ENCODE results near the gene SLFNL1. TPM values are rescaled to one million over a fixed set of nuclear protein-coding genes. Genes with fewer than 3 reads are reported as not detected.

SLFNL1 gene
- total and polyA plus RNA-seq, 2 experiments from 2014 or later: 0.14 to 0.29 TPM

GRCh38 chr1:41015897-41016470, 5.5 kb downstream of the SLFNL1 start (continued):
- TF ChIP-seq EZH2 (IDR thresholded peaks at IDR 0.05; ENCODE audit: low read depth, unreplicated experiment) (no peak), CREB1 (CRISPR knock-in tag; IDR thresholded peaks at IDR 0.05; ENCODE audit: low read depth) (no peak)

GRCh38 chr1:41015281-41015896, 6.1 kb downstream of the SLFNL1 start:
- DNase-seq (ENCODE audit: low spot score) (no peak), ATAC-seq (no peak)
- Histone ChIP-seq H3K27me3 (ENCODE audit: insufficient read depth) (no peaks in the 10 kb centered on the region), H2AFZ (no peak overlapping the region), H3K36me3 (ENCODE audit: insufficient read depth) (peaks cover 11% of the 10 kb centered on the region; the same call in 1 of the 2 replicates), H3K4me2 (no peak overlapping the region), H3K27ac (ENCODE audit: low read depth) (no peak overlapping the region), H3K4me3 (no peak overlapping the region), H3K79me2 (replicated peaks; ENCODE audit: insufficient read depth) (no peaks in the 10 kb centered on the region), H3K4me1 (ENCODE audit: insufficient read depth) (no peaks in the 10 kb centered on the region), H3K9me2 (ENCODE audit: insufficient read depth) (no peaks in the 10 kb centered on the region), H4K20me1 (replicated peaks; ENCODE audit: insufficient read depth) (peaks cover 15% of the 10 kb centered on the region; the same call in 1 of the 2 replicates), H3F3A (replicated peaks; ENCODE audit: low read depth) (peaks cover 3% of the 10 kb centered on the region; the same call in 1 of the 2 replicates)
- Mint-ChIP-seq H3K27ac (no peak overlapping the region), H3K4me1 (peaks cover 8% of the 10 kb centered on the region), H3K36me3 (ENCODE audit: low read depth) (peaks cover 64% of the 10 kb centered on the region), H3K27me3 (ENCODE audit: insufficient read depth, low read depth, poor library complexity) (peaks cover 28% of the 10 kb centered on the region), H3K9me3 (no peaks in the 10 kb centered on the region; the same call in 2 of the 3 replicates), H3K4me3 (no peak overlapping the region)
- TF ChIP-seq REST (IDR thresholded peaks at IDR 0.05; ENCODE audit: unreplicated experiment) (no peak), ZNF331 (CRISPR knock-in tag; IDR thresholded peaks at IDR 0.05; ENCODE audit: low read depth) (no peak), CREB1 (CRISPR knock-in tag; IDR thresholded peaks at IDR 0.05; ENCODE audit: low read depth) (no peak), JUNB (IDR thresholded peaks at IDR 0.05; ENCODE audit: unreplicated experiment) (no peak), POLR2AphosphoS5 (IDR thresholded peaks at IDR 0.05; ENCODE audit: low read depth) (no peak), CTCF (conservative IDR thresholded peaks at IDR 0.05; ENCODE audit: low read depth in 2 of 2) (no peak), ZNF462 (CRISPR knock-in tag; IDR thresholded peaks at IDR 0.05) (no peak), ZNF114 (CRISPR knock-in tag; IDR thresholded peaks at IDR 0.05) (no peak), STAT1 (IDR thresholded peaks at IDR 0.05; ENCODE audit: unreplicated experiment) (no peak), EZH2 (IDR thresholded peaks at IDR 0.05; ENCODE audit: low read depth, unreplicated experiment) (no peak), EZH2phosphoT487 (IDR thresholded peaks at IDR 0.05; ENCODE audit: unreplicated experiment) (no peak)

All from GM23338 (cell line).